SK-N-SH (cell line): ENCODE results near the gene MACROH2A2. TPM values are rescaled to one million over a fixed set of nuclear protein-coding genes. Genes with fewer than 3 reads are reported as not detected.

ENCODE experiments used
- CTCF ChIA-PET: fragments of 300-600, 350-600 bp; formaldehyde crosslinking; extraction: SDS; loops from one replicate; lab custom pipeline; 2021; lab: Yijun Ruan, JAX
- POLR2A ChIA-PET: fragments of 350-600 bp; sonication (Branson Sonifier 250); formaldehyde crosslinking; extraction: SDS; loops from one replicate; lab custom pipeline; 2020; ENCODE audit warnings: antibody characterized with exemption, inconsistent platforms; lab: Yijun Ruan, JAX
- DNase-seq: peaks from one replicate; pipeline ENCODE4 v3.0.0; 2012
- H2AFZ ChIP-seq: fragments of 200-600 bp; sonication (generic); 2 replicates; pipeline ENCODE4 v1.8.1; 2016; ENCODE audit warnings: antibody characterized with exemption, mild to moderate bottlenecking, low read depth
- H3F3A ChIP-seq: fragments of 200-600 bp; sonication (generic); replicated peaks from 2 replicates; pipeline ENCODE3; 2016; ENCODE audit warnings: antibody characterized with exemption, mild to moderate bottlenecking; ENCODE audit not compliant: insufficient read depth
- H3K27ac ChIP-seq, 2 experiments: fragments of 200-500 bp in 1 of 2; fragments of 200-600 bp in 1 of 2; sonication (Bioruptor generic) in 1 of 2; sonication (generic), shearing (Covaris generic) in 1 of 2; 2 replicates each; pipeline versions ENCODE4 v1.5.1 to v1.6.1; 2014 to 2016; ENCODE audit warnings: low read depth in 2 of 2, inconsistent platforms in 1 of 2, low read length in 1 of 2, mild to moderate bottlenecking in 1 of 2, mixed read lengths in 1 of 2
- H3K27me3 ChIP-seq: fragments of 200-600 bp; sonication (generic), shearing (Covaris generic); 2 replicates; pipeline ENCODE4 v1.6.1; 2016; ENCODE audit warnings: mixed run types; ENCODE audit not compliant: insufficient read depth
- H3K36me3 ChIP-seq, 2 experiments: fragments of 200-500 bp in 1 of 2; fragments of 200-600 bp in 1 of 2; sonication (Bioruptor generic) in 1 of 2; sonication (generic) in 1 of 2; replicated peaks in 1 of 2; 2 replicates each; pipeline versions ENCODE3 to v1.5.1; 2014 to 2016; ENCODE audit warnings: low read length in 1 of 2, mild to moderate bottlenecking in 1 of 2; ENCODE audit not compliant: insufficient read depth in 2 of 2, control insufficient read depth in 1 of 2
- H3K4me1 ChIP-seq, 2 experiments: fragments of 200-500 bp in 1 of 2; fragments of 200-600 bp in 1 of 2; sonication (Bioruptor generic) in 1 of 2; sonication (generic), shearing (Covaris generic) in 1 of 2; 2 replicates each; pipeline versions ENCODE4 v1.5.1 to v1.6.1; 2014 to 2016; ENCODE audit warnings: low read depth in 1 of 2, low read length in 1 of 2, mixed run types in 1 of 2; ENCODE audit not compliant: insufficient read depth in 2 of 2, control insufficient read depth in 1 of 2
- H3K4me2 ChIP-seq: fragments of 200-600 bp; sonication (generic), shearing (Covaris generic); 2 replicates; pipeline ENCODE4 v1.6.1; 2017; ENCODE audit warnings: mixed run types
- H3K4me3 ChIP-seq, 2 experiments: fragments of 200-500 bp in 1 of 2; fragments of 200-600 bp in 1 of 2; sonication (Bioruptor generic) in 1 of 2; sonication (generic), shearing (Covaris generic) in 1 of 2; 2 replicates each; pipeline versions ENCODE4 v1.5.1 to v1.8.1; 2014 to 2016; ENCODE audit warnings: low read depth in 2 of 2, inconsistent platforms in 1 of 2, low read length in 1 of 2, mild to moderate bottlenecking in 1 of 2, mixed read lengths in 1 of 2, moderate library complexity in 1 of 2
- H3K79me2 ChIP-seq: fragments of 200-600 bp; sonication (generic); 2 replicates; pipeline ENCODE4 v1.8.1; 2017; ENCODE audit warnings: mild to moderate bottlenecking; ENCODE audit not compliant: insufficient read depth
- H3K9ac ChIP-seq: fragments of 200-600 bp; sonication (generic); 2 replicates; pipeline ENCODE4 v1.6.1; 2017; ENCODE audit warnings: mixed run types
- H3K9me2 ChIP-seq: fragments of 200-600 bp; sonication (generic); 2 replicates; pipeline ENCODE4 v1.6.1; 2017; ENCODE audit warnings: mixed run types
- H3K9me3 ChIP-seq: fragments of 200-600 bp; sonication (generic); 2 replicates; pipeline ENCODE4 v1.6.1; 2017; ENCODE audit warnings: mixed run types, mild to moderate bottlenecking, moderate library complexity
- H4K20me1 ChIP-seq: fragments of 200-600 bp; sonication (generic); 2 replicates; pipeline ENCODE4 v1.6.1; 2017; ENCODE audit warnings: mild to moderate bottlenecking, mixed run types; ENCODE audit not compliant: insufficient read depth
- CHD2 ChIP-seq: fragments of 150-350 bp; IDR thresholded peaks from 2 replicates; pipeline ENCODE4 v1.6.1; 2018; ENCODE audit warnings: low read length; ENCODE audit not compliant: partially characterized antibody
- EP300 ChIP-seq, 2 experiments: IDR thresholded peaks; 2 replicates each; pipeline versions ENCODE4 v1.4.0 to v1.6.1; 2012; ENCODE audit warnings: borderline replicate concordance in 1 of 2, low read depth in 1 of 2, low read length in 1 of 2
- EZH2phosphoT487 ChIP-seq: fragments of 200-600 bp; sonication (generic); IDR thresholded peaks from 2 replicates; pipeline ENCODE4 v1.6.1; 2017; ENCODE audit warnings: low read depth, mixed run types, mild to moderate bottlenecking, antibody characterized with exemption, moderate library complexity, borderline replicate concordance
- FOXM1 ChIP-seq: IDR thresholded peaks from 2 replicates; pipeline ENCODE4 v1.4.0; 2012; ENCODE audit warnings: low read depth, mild to moderate bottlenecking
- GABPA ChIP-seq: IDR thresholded peaks from 2 replicates; pipeline ENCODE4 v1.4.0; 2012; ENCODE audit warnings: low read depth, mild to moderate bottlenecking
- GATA2 ChIP-seq: sonication (generic); formaldehyde crosslinking; IDR thresholded peaks from 2 replicates; pipeline ENCODE4 v1.5.0; 2020; ENCODE audit warnings: mild to moderate bottlenecking, missing genetic modification reagents
- IRF3 ChIP-seq: fragments of 150-350 bp; IDR thresholded peaks from 2 replicates; pipeline ENCODE4 v1.6.1; 2016; ENCODE audit warnings: mild to moderate bottlenecking, low read depth, low read length
- MEF2A ChIP-seq: IDR thresholded peaks from 2 replicates; pipeline ENCODE4 v1.4.0; 2012; ENCODE audit warnings: low read depth, borderline replicate concordance
- RXRA ChIP-seq: IDR thresholded peaks from 2 replicates; pipeline ENCODE4 v1.4.0; 2012; ENCODE audit warnings: low read depth, mild to moderate bottlenecking, borderline replicate concordance
- SIN3A ChIP-seq: IDR thresholded peaks from 2 replicates; pipeline ENCODE4 v1.6.1; 2012; ENCODE audit warnings: low read depth, mild to moderate bottlenecking, low read length, moderate library complexity, borderline replicate concordance
- TCF12 ChIP-seq: IDR thresholded peaks from 2 replicates; pipeline ENCODE4 v1.4.0; 2012
- WGBS: methylation state at CpG from one replicate; pipeline ENCODE4 v1.1.6; 2017; ENCODE audit warnings: low lambda C conversion rate; 5-methylcytosine and 5-hydroxymethylcytosine counted together
- polyA plus RNA-seq, 3 experiments: library from polyadenylated mRNA; depleted of rRNA; stranded (reverse); fragments of >200 nt; gene quantifications; 2 replicates each; pipeline ENCODE4 v1.2.3, GENCODE V29; 2012
- TF ChIP-seq, protein P1 (sequence below): IDR thresholded peaks from 2 replicates; pipeline ENCODE4 v1.4.0; 2012; ENCODE audit warnings: low read depth, borderline replicate concordance
- TF ChIP-seq, protein P2 (sequence below): IDR thresholded peaks from 2 replicates; pipeline ENCODE4 v1.6.1; 2012; ENCODE audit warnings: mild to moderate bottlenecking, low read depth, low read length, moderate library complexity
- TF ChIP-seq, protein P3 (sequence below): fragments of 150-350 bp; IDR thresholded peaks from 2 replicates; pipeline ENCODE4 v1.6.1; 2017; ENCODE audit warnings: antibody characterized with exemption, low read length, low read depth, borderline replicate concordance

Gene MACROH2A2
- polyA plus RNA-seq, 1 of the 3 experiments (the other 2 are of a cell fraction) = 28.9 TPM

- TF ChIP-seq, protein P1, sequence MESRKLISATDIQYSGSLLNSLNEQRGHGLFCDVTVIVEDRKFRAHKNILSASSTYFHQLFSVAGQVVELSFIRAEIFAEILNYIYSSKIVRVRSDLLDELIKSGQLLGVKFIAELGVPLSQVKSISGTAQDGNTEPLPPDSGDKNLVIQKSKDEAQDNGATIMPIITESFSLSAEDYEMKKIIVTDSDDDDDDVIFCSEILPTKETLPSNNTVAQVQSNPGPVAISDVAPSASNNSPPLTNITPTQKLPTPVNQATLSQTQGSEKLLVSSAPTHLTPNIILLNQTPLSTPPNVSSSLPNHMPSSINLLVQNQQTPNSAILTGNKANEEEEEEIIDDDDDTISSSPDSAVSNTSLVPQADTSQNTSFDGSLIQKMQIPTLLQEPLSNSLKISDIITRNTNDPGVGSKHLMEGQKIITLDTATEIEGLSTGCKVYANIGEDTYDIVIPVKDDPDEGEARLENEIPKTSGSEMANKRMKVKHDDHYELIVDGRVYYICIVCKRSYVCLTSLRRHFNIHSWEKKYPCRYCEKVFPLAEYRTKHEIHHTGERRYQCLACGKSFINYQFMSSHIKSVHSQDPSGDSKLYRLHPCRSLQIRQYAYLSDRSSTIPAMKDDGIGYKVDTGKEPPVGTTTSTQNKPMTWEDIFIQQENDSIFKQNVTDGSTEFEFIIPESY = no peak
- no peak for TF ChIP-seq SIN3A
- TF ChIP-seq FOXM1 = no peak
- TF ChIP-seq EP300 (IDR thresholded peaks at IDR 0.05; ENCODE audit: borderline replicate concordance in 1 of 2, low read depth in 1 of 2, low read length in 1 of 2) = no peak
- no peak for TF ChIP-seq TCF12
- no peak for TF ChIP-seq EZH2phosphoT487
Measured at GRCh38 chr10:70035531-70035930, 17.1 kb upstream of the MACROH2A2 start (continued).

- Histone ChIP-seq H3K36me3 (no peaks in the 10 kb centered on the region), H3K79me2 (no peaks in the 10 kb centered on the region), H2AFZ (no peak overlapping the region), H3K9me2 (no peaks in the 10 kb centered on the region), H4K20me1 (no peaks in the 10 kb centered on the region), H3K27me3 (peaks cover 13% of the 10 kb centered on the region; the same call in 1 of the 2 replicates), H3K9me3 (no peaks in the 10 kb centered on the region), H3K4me1 (no peaks in the 10 kb centered on the region; a peak in 1 of 4 replicates), H3K4me3 (no peak overlapping the region), H3K4me2 (no peak overlapping the region), H3K9ac (no peak overlapping the region), H3K27ac (no peak overlapping the region), H3F3A (no peaks in the 10 kb centered on the region)
- ChIA-PET POLR2A (no interaction called here), CTCF (no interaction called here)
- no peak for DNase-seq
- no peak for TF ChIP-seq MEF2A
Measured at GRCh38 chr10:70038923-70039322, 13.7 kb upstream of the MACROH2A2 start.

GRCh38 chr10:70041016-70041415, 11.6 kb upstream of the MACROH2A2 start:
- WGBS = 81% methylated on average over 2 of the region's 2 CpGs
- no peak for DNase-seq

More at GRCh38 chr10:70041016-70041415, 11.6 kb upstream of the MACROH2A2 start:
- Histone ChIP-seq H2AFZ (no peak overlapping the region), H3K4me3 (no peak overlapping the region), H3K9me2 (no peaks in the 10 kb centered on the region), H3K9ac (no peak overlapping the region), H4K20me1 (no peaks in the 10 kb centered on the region), H3K36me3 (no peaks in the 10 kb centered on the region), H3K4me1 (no peaks in the 10 kb centered on the region; a peak in 1 of 4 replicates), H3K27me3 (0 out of 2 replicates have a peak, but pooled peaks cover 3% of the 10 kb centered on the region), H3K9me3 (no peaks in the 10 kb centered on the region), H3K4me2 (no peak overlapping the region), H3K79me2 (no peaks in the 10 kb centered on the region), H3F3A (no peaks in the 10 kb centered on the region), H3K27ac (no peak overlapping the region)
- TF ChIP-seq, protein P2, sequence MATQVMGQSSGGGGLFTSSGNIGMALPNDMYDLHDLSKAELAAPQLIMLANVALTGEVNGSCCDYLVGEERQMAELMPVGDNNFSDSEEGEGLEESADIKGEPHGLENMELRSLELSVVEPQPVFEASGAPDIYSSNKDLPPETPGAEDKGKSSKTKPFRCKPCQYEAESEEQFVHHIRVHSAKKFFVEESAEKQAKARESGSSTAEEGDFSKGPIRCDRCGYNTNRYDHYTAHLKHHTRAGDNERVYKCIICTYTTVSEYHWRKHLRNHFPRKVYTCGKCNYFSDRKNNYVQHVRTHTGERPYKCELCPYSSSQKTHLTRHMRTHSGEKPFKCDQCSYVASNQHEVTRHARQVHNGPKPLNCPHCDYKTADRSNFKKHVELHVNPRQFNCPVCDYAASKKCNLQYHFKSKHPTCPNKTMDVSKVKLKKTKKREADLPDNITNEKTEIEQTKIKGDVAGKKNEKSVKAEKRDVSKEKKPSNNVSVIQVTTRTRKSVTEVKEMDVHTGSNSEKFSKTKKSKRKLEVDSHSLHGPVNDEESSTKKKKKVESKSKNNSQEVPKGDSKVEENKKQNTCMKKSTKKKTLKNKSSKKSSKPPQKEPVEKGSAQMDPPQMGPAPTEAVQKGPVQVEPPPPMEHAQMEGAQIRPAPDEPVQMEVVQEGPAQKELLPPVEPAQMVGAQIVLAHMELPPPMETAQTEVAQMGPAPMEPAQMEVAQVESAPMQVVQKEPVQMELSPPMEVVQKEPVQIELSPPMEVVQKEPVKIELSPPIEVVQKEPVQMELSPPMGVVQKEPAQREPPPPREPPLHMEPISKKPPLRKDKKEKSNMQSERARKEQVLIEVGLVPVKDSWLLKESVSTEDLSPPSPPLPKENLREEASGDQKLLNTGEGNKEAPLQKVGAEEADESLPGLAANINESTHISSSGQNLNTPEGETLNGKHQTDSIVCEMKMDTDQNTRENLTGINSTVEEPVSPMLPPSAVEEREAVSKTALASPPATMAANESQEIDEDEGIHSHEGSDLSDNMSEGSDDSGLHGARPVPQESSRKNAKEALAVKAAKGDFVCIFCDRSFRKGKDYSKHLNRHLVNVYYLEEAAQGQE = no peak
- no peak for TF ChIP-seq GABPA
- TF ChIP-seq CHD2 = no peak
- no peak for TF ChIP-seq MEF2A
- no peak for TF ChIP-seq IRF3
- TF ChIP-seq, protein P3, sequence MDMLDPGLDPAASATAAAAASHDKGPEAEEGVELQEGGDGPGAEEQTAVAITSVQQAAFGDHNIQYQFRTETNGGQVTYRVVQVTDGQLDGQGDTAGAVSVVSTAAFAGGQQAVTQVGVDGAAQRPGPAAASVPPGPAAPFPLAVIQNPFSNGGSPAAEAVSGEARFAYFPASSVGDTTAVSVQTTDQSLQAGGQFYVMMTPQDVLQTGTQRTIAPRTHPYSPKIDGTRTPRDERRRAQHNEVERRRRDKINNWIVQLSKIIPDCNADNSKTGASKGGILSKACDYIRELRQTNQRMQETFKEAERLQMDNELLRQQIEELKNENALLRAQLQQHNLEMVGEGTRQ = no peak
- TF ChIP-seq RXRA = no peak
- no peak for TF ChIP-seq EP300 (IDR thresholded peaks at IDR 0.05; ENCODE audit: borderline replicate concordance in 1 of 2, low read depth in 1 of 2, low read length in 1 of 2)
- TF ChIP-seq FOXM1 = no peak
- TF ChIP-seq EZH2phosphoT487 = no peak
- TF ChIP-seq GATA2 = no peak
- POLR2A ChIA-PET = no interaction called here
- CTCF ChIA-PET = interaction anchor here (0.6 kb wide), 1 partner anchor 80 kb away, joined by 3 read pairs; no protein-coding TSS in a partner anchor
